ENCODE data around the gene TMTC2. TPM values are rescaled to one million over a fixed set of nuclear protein-coding genes. Genes with fewer than 3 reads are reported as not detected.

Gene TMTC2
- total RNA-seq, 1 experiment from 2014 or later = 1.2 TPM

GRCh38 chr12:83132360-83132759, 445.7 kb downstream of the TMTC2 start:
- no peak for DNase-seq (ENCODE audit: low read depth)

- no peak for DNase-seq (ENCODE audit: low read depth)
Observed at GRCh38 chr12:83136411-83136810, 449.7 kb downstream of the TMTC2 start.

- no peak for DNase-seq (ENCODE audit: low read depth)
Observed at GRCh38 chr12:83140135-83140534, 453.4 kb downstream of the TMTC2 start.

- DNase-seq (ENCODE audit: low read depth) = no peak
Observed at GRCh38 chr12:83141460-83141994, 454.8 kb downstream of the TMTC2 start.

- no peak for DNase-seq (ENCODE audit: low read depth)
Observed at GRCh38 chr12:83142914-83143313, 456.2 kb downstream of the TMTC2 start.

- DNase-seq (ENCODE audit: low read depth) = no peak
Observed at GRCh38 chr12:83143950-83144349, 457.2 kb downstream of the TMTC2 start.

GRCh38 chr12:83145325-83145840, 458.7 kb downstream of the TMTC2 start:
- no peak for DNase-seq (ENCODE audit: low read depth)

- peak; percentile 0 for DNase-seq (ENCODE audit: low read depth)
Observed at GRCh38 chr12:83147341-83147740, 460.6 kb downstream of the TMTC2 start.

GRCh38 chr12:83149987-83150386, 463.3 kb downstream of the TMTC2 start:
- DNase-seq (ENCODE audit: low read depth) = no peak

GRCh38 chr12:83150465-83151189, 463.9 kb downstream of the TMTC2 start:
- no peak for DNase-seq (ENCODE audit: low read depth)

- DNase-seq (ENCODE audit: low read depth) = no peak
Observed at GRCh38 chr12:83153177-83153576, 466.5 kb downstream of the TMTC2 start.

GRCh38 chr12:83156815-83157214, 470.1 kb downstream of the TMTC2 start:
- no peak for DNase-seq (ENCODE audit: low read depth)

GRCh38 chr12:83157604-83158003, 470.9 kb downstream of the TMTC2 start:
- DNase-seq (ENCODE audit: low read depth) = no peak

GRCh38 chr12:83158613-83159207, 472.0 kb downstream of the TMTC2 start:
- DNase-seq (ENCODE audit: low read depth) = no peak

- peak; percentile 0 for DNase-seq (ENCODE audit: low read depth)
Observed at GRCh38 chr12:83161456-83161855, 474.8 kb downstream of the TMTC2 start.

- no peak for DNase-seq (ENCODE audit: low read depth)
Observed at GRCh38 chr12:83168751-83169150, 482.0 kb downstream of the TMTC2 start.

GRCh38 chr12:83172441-83172840, 485.7 kb downstream of the TMTC2 start:
- no peak for DNase-seq (ENCODE audit: low read depth)

- no peak for DNase-seq (ENCODE audit: low read depth)
Observed at GRCh38 chr12:83172866-83173649, 486.4 kb downstream of the TMTC2 start.

GRCh38 chr12:83179999-83180398, 493.3 kb downstream of the TMTC2 start:
- DNase-seq (ENCODE audit: low read depth) = no peak

GRCh38 chr12:83181074-83181473, 494.4 kb downstream of the TMTC2 start:
- DNase-seq (ENCODE audit: low read depth) = no peak

GRCh38 chr12:83183132-83183531, 496.4 kb downstream of the TMTC2 start:
- DNase-seq (ENCODE audit: low read depth) = no peak

All from RPMI7951 (cell line).